Measurements from ENCODE around the gene BSG. TPM values are rescaled to one million over a fixed set of nuclear protein-coding genes. Genes with fewer than 3 reads are reported as not detected.
A peak's percentile ranks its signal among the peaks of the same experiment; 100 is the strongest.

BSG gene
- total and polyA plus RNA-seq, 9 donors, result 111 to 484 (median 315) TPM

GRCh38 chr19:525857-526419 lies 46.5 kb upstream of the BSG start:
- intact Hi-C loops (cut with DNase I), result no loop called here
- 36 to 44% (median 42%) methylated on average over 13 of the region's 13 CpGs for WGBS, 3 donors
- Histone ChIP-seq H3K9me3 (no peaks in the 10 kb centered on the region), H3K27ac (no peak overlapping the region), H3K27me3 (no peaks in the 10 kb centered on the region), H3K36me3 (no peaks in the 10 kb centered on the region), H3K4me1 (ENCODE audit: insufficient read depth) (no peaks in the 10 kb centered on the region), H3K4me3 (no peak overlapping the region)
- no peak for DNase-seq
- TF ChIP-seq CTCF (IDR thresholded peaks at IDR 0.05), result no peak
- TF ChIP-seq POLR2A (IDR thresholded peaks at IDR 0.05), result no peak
- no peak for TF ChIP-seq EP300 (IDR thresholded peaks at IDR 0.05)

- Histone ChIP-seq H3K27ac (no peak overlapping the region), H3K36me3 (no peaks in the 10 kb centered on the region), H3K4me3 (peak overlapping the region; percentile 60), H3K4me1 (ENCODE audit: insufficient read depth) (peaks cover 12% of the 10 kb centered on the region), H3K27me3 (no peaks in the 10 kb centered on the region), H3K9me3 (no peaks in the 10 kb centered on the region)
- intact Hi-C loops (cut with DNase I), result loop anchor here in 1 of 4 donors (5.0 to 10.0 kb wide), 2 partner anchors 47 to 94 kb away; no protein-coding TSS in a partner anchor
- 62 to 67% (median 64%) methylated on average over 38 of the region's 38 CpGs for WGBS, 3 donors
- peak in 3 of 5 donors; percentile 50 to 63 (median 62) for DNase-seq
- TF ChIP-seq POLR2A (IDR thresholded peaks at IDR 0.05) (no peak), CTCF (IDR thresholded peaks at IDR 0.05) (no peak), EP300 (IDR thresholded peaks at IDR 0.05) (no peak)
These were observed 42.0 kb upstream of the BSG start for GRCh38 chr19:530134-531008.

GRCh38 chr19:531009-531752 lies 41.2 kb upstream of the BSG start:
- peak; percentile 84 to 94 (median 88) for DNase-seq
- WGBS, 3 donors, result 0 to 2% (median 1%) methylated on average over 54 to 103 of the region's 103 CpGs
- Histone ChIP-seq H3K9me3 (no peaks in the 10 kb centered on the region), H3K36me3 (no peaks in the 10 kb centered on the region), H3K4me1 (ENCODE audit: insufficient read depth) (peaks cover 15% of the 10 kb centered on the region), H3K27ac (peak overlapping the region; percentile 74 to 89), H3K4me3 (peak overlapping the region; percentile 60), H3K27me3 (no peaks in the 10 kb centered on the region)
- intact Hi-C loops (cut with DNase I), result loop anchor here in 1 of 4 donors (5.0 to 10.0 kb wide), 2 partner anchors 46 to 94 kb away; no protein-coding TSS in a partner anchor
- TF ChIP-seq CTCF (IDR thresholded peaks at IDR 0.05) (peak in 2 of 3 donors; percentile 33 to 46), EP300 (IDR thresholded peaks at IDR 0.05) (no peak), POLR2A (IDR thresholded peaks at IDR 0.05) (no peak)

Measured in ovary (tissue), 9 donors.